HT-29 (cell line): ENCODE data around the gene FBLN1. TPM values are rescaled to one million over a fixed set of nuclear protein-coding genes. Genes with fewer than 3 reads are reported as not detected.
"Not testable (repeated sequence)": the region's sequence is repeated elsewhere in the genome, so short reads cannot be mapped to it uniquely, and the experiment has no call there.

Experiments used
- DNase-seq: peaks from one replicate; pipeline ENCODE4 v3.0.0-alpha.2; 2015; ENCODE audit warnings: low spot score
- total RNA-seq: library from RNA; depleted of rRNA; stranded (reverse); fragments of >200 nt; shearing (Covaris generic); gene quantifications from 2 replicates; pipeline ENCODE4 v1.2.3, GENCODE V29; 2014

The FBLN1 gene
- total RNA-seq, 1 experiment from 2014 or later, result 0.43 TPM

DNA sequence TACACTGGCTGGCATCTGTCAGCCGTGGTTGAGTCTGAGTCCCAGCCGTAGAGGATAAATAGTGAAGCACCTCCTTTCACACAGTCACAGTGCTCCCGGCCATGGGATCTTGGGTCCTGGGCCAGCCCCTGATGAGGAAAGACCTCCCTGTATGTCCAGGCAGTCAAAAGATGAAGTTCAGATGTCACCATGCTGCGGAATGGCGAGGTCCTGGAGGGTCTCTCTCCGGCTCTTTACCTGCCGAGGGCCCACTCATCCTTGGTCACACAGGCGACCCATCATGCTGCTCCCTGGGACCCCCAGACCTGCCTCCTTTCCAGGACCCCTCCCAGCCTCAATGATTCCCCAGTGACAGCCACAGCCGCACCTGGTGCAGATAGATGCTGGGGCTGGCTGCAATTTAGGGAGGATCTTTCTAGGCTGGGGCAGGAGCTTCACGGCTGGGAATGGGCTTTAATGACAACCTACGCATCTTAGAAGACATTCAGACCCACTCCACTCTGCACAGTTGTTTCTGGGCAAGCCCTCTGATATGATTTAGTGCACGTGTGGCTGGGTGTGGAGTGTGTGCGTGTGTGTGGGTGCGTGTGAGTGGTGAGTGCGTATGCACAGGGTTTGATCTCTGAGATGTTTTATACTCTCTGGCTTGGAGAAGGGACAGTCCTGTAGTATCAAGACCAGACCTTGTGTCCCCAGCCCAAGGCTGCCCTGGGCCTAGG lies 79.7 kb downstream of the FBLN1 start:
- DNase-seq, result no peak

DNA sequence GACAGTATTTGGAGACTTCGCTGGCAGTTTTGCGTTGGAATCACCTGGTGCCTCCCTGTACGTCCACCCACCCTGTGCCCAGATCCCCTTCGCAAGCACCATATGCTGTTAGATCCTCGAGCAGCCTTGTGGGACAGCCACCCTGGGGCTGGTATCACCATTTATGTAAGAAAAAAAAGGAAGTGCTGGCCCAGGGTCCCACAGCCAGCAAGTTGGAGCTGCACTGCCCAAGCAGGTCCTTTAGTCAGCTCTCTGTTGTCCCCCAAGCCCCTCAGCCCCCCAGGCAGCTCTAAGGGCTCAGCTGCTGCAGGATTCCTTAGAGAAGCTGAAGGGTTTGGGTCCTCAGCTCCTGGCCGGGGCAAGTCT lies 80.3 kb downstream of the FBLN1 start:
- DNase-seq, result no peak

DNA sequence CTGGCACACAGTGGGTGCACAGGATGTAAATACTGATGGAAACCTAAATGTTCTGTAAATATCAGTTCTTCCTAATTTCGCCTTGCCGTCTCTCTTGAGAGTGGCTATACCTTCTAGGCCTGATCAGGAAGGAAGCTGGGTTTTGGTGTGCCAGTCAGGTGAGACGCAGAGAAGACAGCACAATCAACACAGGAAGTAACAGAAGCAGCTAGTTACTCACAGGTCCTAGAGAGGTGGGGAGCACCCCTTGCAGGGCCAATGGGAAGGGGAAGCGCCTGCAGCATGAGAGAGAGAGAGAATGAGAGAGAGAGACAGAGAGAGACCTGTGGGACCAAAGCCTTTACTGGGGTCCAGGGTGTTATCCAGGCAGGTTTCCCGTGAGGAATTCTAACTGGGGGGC lies 80.8 kb downstream of the FBLN1 start:
- no peak for DNase-seq

DNA sequence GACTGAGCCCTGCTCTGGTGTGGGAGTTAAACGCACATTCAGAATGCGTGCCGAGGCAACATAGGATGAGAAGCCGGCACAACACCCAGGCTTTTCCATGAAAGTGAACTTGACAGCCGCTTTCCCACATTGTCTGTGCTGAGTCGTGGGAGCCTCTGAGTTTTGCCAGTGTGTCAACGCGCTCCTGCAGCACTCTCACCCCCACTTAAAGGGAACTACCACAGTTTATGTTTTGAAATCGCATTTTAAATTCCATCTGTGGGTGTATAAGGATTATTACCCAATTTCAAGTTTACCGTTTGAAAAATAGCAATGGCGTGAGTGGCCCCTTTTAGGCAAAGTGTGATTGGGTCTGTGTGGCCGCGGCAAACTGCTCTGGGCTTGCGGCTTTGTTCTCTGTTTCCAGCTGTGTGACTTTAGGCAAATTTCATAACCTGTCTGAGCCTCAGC lies 81.5 kb downstream of the FBLN1 start:
- no peak for DNase-seq

DNA sequence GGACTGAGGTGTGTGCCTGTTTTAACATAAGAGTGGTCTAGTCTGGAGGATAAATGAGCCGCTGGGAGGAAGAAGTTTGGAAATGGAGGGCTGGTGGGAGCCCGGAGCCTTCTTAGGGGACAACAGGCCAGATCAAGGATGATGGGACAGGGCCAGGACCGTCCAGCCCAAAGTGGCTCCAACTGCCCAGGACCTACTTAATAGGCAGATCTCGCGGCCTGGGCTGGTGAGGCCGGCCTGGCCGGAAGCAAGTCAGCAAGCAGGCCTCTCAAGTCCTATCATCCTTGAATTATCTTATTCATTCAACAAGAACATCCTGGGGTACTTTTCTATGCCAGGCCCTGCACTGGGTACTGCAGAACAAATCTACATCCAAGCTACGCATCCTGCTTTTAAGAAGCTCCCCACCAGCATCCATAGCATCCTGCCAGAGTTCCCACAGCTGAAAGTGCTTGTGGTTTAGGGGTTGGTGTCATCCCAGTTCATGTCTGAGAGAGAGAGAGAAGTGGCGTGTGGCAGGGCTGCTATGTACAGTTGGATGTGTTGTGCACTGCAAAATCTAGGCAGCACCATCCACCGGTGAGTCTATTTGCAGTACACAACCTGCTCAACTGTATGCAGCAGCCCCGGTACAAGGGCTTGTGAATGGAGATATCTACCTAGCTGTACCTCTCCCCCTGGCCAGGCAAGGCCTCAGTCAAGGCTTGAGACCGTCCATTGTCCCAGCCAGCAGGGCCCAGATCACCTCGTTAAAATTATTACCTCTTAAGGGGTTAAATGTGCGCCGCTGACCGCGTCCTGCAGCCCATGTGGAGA lies 82.1 kb downstream of the FBLN1 start:
- no peak for DNase-seq

DNA sequence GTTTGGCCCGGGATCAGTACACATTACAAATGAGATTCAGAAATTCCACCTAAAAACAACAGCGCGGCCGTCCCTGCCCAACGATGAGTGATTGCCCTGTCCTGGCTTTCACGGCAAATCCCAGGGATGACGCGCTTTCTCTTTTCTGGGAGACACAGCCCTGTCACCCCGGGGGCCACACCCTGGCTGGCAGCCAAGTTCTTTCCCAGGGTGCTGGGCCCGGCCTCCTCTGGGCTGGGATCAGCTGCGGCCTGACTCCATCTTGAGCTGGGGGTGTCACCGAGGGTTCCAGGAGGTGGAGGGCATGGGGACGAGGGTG lies 82.7 kb downstream of the FBLN1 start:
- no peak for DNase-seq

DNA sequence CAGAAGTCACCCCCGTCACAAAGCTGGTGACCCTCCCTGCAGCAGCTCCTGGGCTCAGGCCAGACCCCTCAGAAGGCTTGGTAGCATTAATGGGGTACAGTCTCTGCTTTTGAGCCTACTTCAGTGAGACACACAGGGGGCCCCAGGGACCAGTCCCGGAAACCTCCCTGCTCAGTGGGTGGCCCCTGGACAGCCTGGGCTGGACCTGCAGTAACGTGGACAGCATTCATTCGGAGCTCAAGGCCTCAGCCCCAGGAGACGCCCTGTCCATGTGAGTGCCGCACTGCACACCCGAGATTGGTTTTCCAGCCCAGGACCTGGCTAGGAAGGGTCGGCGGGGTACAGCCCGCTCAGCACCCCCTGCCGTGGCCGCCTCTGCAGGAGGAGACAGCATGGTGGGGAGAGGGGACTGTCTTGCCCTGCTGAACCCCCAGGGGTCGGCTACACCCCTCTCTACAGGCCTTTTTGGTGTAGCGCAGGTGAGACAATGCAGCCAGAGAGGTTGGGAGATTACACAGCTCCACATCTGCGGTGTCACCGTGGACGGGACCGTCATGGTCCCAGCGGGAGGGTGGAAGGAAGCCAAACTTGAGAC lies 83.4 kb downstream of the FBLN1 start:
- DNase-seq, result no peak

DNA sequence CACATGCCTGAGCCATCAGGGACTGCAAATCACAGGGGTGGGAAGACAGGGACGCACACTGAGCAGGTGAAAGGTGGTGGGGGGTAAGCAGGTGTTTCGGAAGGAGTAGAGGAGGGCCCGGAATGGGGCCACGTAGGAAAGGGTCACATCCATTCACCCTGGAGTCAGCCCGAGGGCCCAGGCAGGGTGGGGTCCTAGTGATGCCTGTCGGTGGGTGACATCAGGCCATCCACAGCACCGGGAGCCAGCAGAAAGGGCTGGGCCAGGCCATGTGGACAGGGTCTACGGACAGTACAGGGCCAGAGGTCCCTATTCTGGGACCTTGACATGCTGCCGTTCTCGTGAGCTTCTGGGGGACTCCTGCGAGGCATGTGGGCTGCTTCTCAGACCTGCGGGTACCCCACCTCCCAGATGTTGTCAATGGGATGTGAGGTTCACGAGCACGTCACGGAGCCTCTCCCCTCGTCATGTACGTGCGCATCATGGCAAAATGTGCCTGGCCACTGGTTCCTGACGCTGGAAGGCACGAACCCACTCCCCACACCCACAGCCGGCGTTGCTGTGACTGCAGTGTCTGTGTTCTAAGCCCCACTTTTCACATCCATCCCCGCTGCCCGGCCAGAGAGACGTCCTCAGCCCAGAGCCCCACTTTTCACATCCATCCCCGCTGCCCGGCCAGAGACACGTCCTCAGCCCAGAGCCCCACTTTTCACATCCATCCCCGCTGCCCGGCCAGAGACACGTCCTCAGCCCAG lies 84.1 kb downstream of the FBLN1 start:
- no peak for DNase-seq

DNA sequence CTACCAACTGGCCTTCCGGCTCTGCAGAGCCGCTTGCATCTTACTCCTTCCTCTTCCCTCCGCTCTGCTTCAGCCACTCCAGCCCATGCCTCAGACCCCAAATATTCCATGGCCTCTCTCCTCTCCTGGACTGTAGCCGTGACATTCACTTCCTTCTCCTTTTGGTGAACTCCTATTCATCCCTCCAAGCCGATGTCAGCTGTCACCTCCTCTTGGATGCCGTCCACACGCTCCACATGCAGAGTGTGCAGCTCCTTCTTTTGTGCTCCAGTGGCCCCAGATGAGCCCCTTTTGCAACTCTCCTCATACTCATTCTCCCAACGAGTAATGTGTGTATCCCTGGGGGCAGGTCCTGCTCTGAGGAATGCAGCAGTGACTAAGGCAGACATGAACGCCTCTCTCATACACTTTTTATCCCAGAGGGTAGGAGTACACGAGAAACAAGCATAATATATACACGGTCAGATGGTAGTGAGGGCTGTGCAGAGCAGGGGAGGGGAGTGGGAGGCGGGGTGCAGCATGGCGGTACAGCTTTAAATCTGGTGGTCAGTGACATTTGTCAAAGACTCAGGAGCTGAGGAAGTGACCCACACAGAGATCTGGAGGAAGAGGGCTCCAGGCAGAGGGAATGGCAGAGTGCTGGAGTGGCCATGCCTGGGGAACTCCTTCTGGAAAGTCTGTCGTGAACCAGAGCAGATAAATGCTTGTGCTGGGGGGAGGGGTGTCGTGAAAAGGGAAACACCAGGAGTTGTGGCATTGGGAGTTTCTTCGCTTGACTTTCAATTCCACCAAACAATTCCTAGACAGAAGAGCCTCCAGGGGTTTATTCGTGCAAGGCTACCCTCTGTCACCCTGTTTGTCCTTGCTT lies 85.2 kb downstream of the FBLN1 start:
- DNase-seq, result no peak

DNA sequence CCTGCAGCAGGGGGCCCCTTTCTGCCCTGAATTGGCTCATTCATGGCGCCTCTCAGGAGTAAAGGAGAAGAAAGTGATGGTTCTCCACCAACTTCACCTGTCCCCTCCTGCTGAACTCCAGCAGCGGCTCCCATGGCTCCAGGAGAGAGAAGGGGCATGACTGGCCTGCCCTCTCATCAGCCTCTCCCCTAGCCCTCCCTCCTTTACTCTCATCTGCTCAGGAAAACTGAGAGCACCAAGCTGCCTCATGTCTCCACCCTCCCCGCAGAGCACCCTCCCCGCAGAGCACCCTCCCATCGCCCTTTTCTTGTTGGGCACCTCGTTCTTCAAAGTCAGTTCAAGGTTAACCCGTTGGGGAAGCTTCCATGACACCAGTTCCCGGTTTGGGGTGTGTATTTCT lies 86.9 kb downstream of the FBLN1 start:
- DNase-seq, result no peak

DNA sequence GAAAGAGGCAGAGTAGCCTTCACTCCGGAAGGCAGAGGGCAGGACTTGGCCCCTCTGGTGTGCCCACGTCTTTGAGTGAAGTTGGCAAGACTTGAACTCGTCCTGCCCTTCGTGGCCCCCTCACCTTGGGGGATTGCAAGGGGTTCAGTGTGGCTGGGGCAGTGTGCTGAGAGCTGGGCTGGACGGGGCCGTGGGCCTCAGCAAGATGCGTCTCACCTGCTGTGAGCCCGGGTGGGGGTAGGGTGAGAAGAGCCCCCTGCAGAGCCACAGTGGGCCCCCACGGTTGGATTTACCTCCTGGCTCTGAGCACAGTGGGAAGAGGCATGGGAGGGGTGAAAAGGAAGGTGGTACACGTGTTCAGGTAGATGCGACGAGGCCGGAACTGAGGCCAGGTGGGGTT lies 87.6 kb downstream of the FBLN1 start:
- no peak for DNase-seq

DNA sequence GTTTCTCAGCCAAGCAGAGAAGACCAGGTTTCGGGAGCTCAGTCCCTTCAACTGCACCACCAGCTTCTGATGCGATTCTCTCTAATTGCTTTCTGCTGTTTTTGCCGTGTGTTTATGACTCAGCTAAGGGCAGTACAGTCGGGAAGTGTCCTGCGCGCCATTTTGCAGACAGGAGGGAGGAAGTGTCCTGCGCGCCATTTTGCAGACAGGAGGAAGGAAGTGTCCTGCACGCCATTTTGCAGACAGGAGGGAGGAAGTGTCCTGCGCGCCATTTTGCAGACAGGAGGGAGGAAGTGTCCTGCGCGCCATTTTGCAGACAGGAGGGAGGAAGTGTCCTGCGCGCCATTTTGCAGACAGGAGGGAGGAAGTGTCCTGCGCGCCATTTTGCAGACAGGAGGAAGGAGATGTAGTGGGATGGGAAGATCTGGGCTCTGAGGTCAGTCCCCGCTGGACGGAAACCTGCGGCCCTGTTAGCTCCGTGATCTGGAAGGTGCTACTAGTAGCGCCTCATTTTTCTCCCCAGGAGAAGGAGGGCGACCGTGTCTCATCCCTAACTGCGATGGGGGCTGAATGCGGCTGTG lies 89.0 kb downstream of the FBLN1 start:
- DNase-seq, result not testable (repeated sequence)

DNA sequence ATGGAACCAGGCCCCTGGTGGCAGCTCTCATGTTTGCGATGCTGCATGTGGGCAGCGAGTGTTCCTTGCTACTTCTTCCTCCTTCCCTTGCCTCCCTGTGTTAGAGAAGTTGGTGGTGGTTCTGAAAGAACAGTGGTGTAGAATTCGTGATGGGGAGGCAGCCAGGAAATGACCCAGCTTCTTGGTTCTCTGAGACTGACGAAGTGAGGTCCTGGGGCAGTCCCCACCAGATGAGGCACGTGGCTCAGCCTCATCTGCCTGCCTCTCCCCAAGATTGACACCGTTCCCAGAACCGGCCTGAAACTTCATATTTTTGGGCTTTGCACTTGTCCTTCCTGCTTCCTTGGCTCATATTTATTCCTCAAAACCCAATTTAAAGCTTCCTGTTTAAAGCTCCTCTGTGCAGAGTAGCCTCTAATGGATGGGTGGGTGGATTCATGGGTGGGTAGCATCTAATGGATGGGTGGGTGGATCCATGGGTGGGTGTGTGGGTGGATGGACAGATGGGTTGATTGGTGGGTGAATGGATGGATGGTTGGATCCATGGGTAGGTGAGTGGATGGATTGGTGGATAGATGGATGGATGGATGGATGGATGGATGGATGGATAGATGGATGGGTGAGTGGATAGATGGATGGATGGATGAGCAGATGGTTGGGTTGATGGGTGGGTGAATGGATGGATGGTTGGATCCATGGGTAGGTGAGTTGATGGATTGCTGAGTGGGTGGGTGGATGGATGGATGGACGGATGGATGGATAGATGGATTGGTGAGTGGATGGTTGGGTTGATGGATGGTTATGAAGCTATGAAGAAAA lies 91.6 kb downstream of the FBLN1 start:
- no peak for DNase-seq

DNA sequence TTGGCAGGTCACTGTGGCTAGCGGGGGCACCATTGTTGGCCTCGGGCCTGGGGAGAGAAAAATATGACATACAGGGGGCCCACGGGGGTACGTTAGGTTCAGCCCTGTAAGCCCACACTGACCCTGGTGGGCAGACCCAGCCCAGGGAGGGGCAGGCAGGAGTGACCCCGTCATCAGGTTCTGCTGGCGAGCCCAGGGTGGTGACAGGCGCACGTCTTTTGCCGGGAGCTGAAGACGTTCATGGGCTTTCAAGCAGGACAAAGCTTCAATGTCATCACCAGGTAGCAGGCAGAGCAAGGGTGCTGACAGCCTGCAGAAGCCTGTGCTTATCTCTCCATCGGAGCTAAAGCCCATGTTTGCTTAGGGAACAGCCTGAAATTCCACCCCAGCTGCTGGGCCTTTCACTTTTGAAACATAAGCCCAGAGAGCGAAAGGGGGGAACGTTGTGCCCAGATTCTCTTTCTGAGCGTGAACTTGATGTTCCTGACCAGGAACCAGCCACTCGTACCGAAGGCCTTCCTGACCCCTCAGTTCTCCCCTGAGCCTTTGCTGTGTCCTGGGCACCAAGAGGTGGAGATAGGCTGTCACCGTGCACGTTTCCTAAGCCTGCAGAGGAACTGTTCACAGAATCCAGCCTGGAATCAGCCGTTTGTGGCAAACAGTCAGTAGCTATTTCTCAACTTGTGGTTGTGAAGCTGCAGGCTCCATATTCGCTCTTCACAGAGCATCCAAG lies 94.9 kb downstream of the FBLN1 start:
- DNase-seq, result peak; percentile 86

DNA sequence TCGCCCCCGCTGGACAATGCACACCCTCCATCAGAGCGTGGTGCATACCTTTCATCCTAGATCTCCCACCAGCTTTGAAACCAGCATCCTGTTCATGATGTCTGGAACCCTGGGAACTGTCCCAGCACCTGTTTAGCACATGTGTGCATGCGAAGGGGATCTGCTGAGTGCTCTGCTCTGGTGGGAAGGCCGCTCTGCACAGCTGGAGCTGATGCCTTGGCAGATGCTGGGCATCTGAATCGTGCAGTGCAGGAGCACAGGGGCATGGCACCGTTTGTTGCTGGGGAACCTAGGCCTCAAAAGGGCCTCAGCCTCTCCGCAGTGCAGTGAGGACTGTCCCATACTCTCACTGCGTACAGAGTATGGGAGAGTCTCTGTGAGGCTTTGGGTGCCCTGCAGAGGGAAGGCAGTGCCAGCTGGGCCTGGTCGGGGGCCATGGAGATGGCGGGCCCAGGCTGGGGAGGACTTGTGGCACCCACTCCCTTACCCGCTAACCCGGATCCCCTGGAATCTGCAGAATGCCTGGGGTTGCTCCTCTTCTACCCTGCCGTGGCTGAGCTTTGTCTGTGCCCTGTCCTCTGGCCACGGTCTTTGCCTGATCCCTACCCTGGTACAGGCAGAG lies 96.0 kb downstream of the FBLN1 start:
- no peak for DNase-seq

DNA sequence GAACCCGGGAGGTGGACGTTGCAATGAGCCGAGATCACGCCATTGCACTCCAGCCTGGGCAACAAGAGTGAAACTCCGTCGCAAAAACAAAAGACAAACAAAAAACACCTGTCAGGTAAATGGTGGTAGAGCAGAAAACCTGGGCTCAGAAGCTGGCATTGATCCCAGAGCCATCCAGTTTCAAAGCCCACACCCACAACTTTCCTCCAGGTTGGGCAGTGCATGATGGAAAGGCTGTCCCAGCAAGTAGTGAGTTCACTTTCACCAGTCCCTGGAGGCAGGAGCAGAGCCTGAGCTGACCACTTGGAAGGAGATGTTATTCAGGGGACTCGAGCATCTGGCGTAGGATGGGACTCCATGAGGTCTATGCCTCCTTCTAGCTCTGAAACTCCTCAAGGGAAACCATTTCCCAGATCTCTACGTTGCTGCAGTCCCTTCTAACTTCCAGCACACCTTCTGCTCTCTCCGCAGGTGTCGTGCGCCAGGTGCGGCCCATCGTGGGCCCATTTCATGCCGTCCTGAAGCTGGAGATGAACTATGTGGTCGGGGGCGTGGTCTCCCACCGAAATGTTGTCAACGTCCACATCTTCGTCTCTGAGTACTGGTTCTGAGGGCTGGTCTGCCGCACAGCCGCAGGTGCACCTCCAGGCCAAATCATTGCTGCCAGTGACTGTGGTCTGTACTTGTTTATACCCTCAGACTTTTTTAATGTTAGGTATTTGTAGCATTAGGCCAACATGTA lies 97.3 kb downstream of the FBLN1 start:
- no peak for DNase-seq

DNA sequence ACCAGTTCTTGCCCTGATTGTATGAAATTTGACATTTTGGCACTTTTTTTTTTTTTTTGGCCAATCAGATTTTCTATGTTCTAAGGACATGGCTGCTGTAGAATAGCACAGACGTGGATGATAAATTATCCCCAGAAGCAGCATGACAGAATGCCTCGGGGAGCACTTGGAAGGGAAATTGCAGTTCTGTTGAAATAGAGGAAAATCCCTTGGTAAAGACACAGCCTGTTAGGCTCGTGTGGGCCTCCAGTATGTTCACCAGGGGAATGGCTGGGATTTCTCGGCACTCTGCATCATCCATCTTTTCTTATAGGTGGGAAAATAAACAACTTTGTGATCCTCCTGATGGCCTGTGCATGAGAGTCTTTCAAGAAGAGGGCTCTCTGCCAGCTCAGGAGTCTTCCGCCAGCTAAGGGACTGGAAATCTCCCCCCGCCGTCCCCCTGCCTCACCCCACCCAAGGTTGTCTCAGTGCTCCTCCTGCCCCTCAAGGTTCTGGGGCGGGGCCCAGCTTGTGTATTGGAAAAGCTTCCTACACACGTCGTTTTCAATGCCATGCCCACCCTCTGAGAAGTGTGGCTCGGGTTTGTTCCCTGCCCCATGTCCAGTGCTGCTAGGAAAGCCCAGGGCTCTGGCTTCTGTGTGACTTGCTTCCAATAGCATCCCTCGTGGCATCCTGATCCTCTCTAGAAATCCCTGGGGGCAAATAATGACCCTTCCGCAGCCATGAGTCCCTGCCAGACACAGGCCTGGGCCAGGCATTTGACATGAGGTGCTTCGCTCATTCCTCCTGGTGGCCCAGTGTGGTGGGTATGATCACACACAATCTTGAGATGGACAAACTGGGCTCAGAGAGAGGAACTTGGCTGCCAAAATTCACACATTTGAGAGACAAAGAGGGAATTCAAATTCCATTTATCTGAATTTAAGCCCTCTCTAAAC lies 98.4 kb downstream of the FBLN1 start:
- DNase-seq, result no peak
